Adrenal gland (tissue), 12 donors: Measurements from ENCODE around the gene TSSC4. TPM values are rescaled to one million over a fixed set of nuclear protein-coding genes. Genes with fewer than 3 reads are reported as not detected.

ENCODE experiments used
- DNase-seq, 7 donors: peaks; one replicate each; pipeline ENCODE4 v3.0.0-alpha.2; 2019 to 2020
- H3K27ac ChIP-seq, 5 donors: fragments of 200-600 bp; sonication (generic) in 4 of 5; 1 replicate in 3 of 5; 2 replicates in 2 of 5; pipeline versions ENCODE4 v1.5.1 to v1.8.0; 2016 to 2020; ENCODE audit warnings: mild to moderate bottlenecking in 1 of 5
- H3K27me3 ChIP-seq: fragments of 200-600 bp; 2 replicates; pipeline ENCODE4 v1.8.0; 2021
- H3K36me3 ChIP-seq, 2 donors: fragments of 200-600 bp; replicated peaks in 1 of 2; 1 replicate in 1 of 2; 2 replicates in 1 of 2; pipeline versions ENCODE4 v1.5.1 to v1.8.0; 2018 to 2022
- H3K4me1 ChIP-seq, 2 donors: fragments of 200-600 bp; replicated peaks in 1 of 2; 1 replicate in 1 of 2; 2 replicates in 1 of 2; pipeline versions ENCODE4 v1.5.1 to v1.8.0; 2018 to 2021
- H3K4me3 ChIP-seq, 4 donors: fragments of 200-600 bp; sonication (generic) in 3 of 4; one replicate each; pipeline ENCODE4 v1.5.1; 2016 to 2018
- H3K9me3 ChIP-seq, 3 donors: fragments of 200-600 bp; sonication (generic) in 1 of 3; replicated peaks in 1 of 3; 1 replicate in 2 of 3; 2 replicates in 1 of 3; pipeline versions ENCODE4 v1.5.1 to v1.8.0; 2016 to 2021
- POLR2A ChIP-seq, 2 donors: fragments of 450-650 bp; IDR thresholded peaks; one replicate each; pipeline ENCODE4 v1.6.1; 2017; ENCODE audit warnings: antibody characterized with exemption in 2 of 2, mild to moderate bottlenecking in 2 of 2, moderate library complexity in 1 of 2
- WGBS, 4 donors: extraction: QIAGEN DNeasy Blood & Tissue Kit in 2 of 4; methylation state at CpG; one replicate each; pipeline versions ENCODE4 v1.1.5 to v1.1.7; 2013 to 2017; 5-methylcytosine and 5-hydroxymethylcytosine counted together
- intact Hi-C, 2 donors: fragments of 100-400 bp; cut with DNase I; formaldehyde crosslinking; loops; one replicate each; pipeline versions ENCODE4 v1.14.1 to v1.15.0; 2022 to 2023
- polyA plus RNA-seq, 3 donors: library from polyadenylated mRNA; stranded (reverse); fragments of 200-250 nt in 2 of 3; fragments of 350-450 nt in 1 of 3; fragmentation: Illumina TruSeq in 1 of 3; extraction: RNeasy Lipid Tissue Mini Kit (QIAGEN cat#74804) in 1 of 3; gene quantifications; one replicate each; pipeline ENCODE4 v1.2.3, GENCODE V29; 2013 to 2014
- total RNA-seq, 9 donors: library from RNA; depleted of rRNA in 4 of 9; stranded (reverse); fragments of >200 nt in 4 of 9; fragments of 120-200 nt in 1 of 9; fragmentation: NEBNext Ultra II Directional in 1 of 9; extraction: Animal tissue kit (Norgen Biotek cat#: 25700) in 1 of 9; gene quantifications; one replicate each; pipeline versions ENCODE4 v1.1.0 to v1.2.4, GENCODE V29; 2013 to 2023
- TF ChIP-seq, protein P1 (sequence below), 6 experiments: fragments of 450-650 bp in 4 of 6; fragments of 200-600 bp in 2 of 6; sonication (generic) in 1 of 6; IDR thresholded peaks; 1 replicate in 5 of 6; 2 replicates in 1 of 6; pipeline versions ENCODE4 v1.5.1 to v1.8.0; 2016 to 2021; ENCODE audit warnings: antibody characterized with exemption in 6 of 6, mild to moderate bottlenecking in 2 of 6, moderate library complexity in 1 of 6
- donor health status: healthy with polysubstance abuse.
- donor health status: Bipolar disorder and iron deficiency.
- donor health status: DM: yes; HTN: yes; CAD: no.
- donor health status: DM: no; HTN: no; CAD: no.
- donor health status: DM: no; HTN: no; CAD: no.
- donor health status: DM: yes; HTN: yes; CAD: no.

TSSC4 gene
- total and polyA plus RNA-seq, 12 donors: 3.4 to 94.6 (median 38.1) TPM

DNA sequence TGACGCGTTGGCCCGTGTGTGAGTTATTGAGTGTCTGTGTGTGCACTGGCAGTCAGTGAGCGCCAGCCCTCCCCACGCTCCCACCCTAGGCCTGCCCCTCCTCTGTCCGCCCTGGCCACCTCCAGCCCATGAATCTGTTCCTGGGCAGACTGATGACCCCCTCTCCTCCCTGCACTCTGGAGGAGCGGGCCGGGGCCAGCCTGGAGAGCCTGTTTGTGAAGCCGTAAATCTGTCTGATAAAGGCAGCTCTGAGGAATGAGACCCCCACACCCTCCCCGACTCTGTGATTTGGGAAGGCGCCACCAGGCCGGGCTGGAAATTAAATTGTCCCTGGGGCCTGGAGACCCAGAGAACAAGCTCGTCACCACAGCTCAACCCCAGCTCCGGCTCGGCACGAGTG is 8.6 kb downstream of the TSSC4 start:
- intact Hi-C loops: no loop called here
- Histone ChIP-seq H3K27ac (peak overlapping the region in 1 of 5 donors; percentile 40), H3K4me1 (no peaks in the 10 kb centered on the region), H3K9me3 (no peaks in the 10 kb centered on the region), H3K36me3 (no peaks in the 10 kb centered on the region), H3K4me3 (no peak overlapping the region), H3K27me3 (peaks cover 18% of the 10 kb centered on the region)
- 30 to 63% (median 42%) methylated on average over 2 to 16 of the region's 16 CpGs for WGBS, 4 donors
- no peak for TF ChIP-seq POLR2A (IDR thresholded peaks at IDR 0.05)
- TF ChIP-seq, protein P1, sequence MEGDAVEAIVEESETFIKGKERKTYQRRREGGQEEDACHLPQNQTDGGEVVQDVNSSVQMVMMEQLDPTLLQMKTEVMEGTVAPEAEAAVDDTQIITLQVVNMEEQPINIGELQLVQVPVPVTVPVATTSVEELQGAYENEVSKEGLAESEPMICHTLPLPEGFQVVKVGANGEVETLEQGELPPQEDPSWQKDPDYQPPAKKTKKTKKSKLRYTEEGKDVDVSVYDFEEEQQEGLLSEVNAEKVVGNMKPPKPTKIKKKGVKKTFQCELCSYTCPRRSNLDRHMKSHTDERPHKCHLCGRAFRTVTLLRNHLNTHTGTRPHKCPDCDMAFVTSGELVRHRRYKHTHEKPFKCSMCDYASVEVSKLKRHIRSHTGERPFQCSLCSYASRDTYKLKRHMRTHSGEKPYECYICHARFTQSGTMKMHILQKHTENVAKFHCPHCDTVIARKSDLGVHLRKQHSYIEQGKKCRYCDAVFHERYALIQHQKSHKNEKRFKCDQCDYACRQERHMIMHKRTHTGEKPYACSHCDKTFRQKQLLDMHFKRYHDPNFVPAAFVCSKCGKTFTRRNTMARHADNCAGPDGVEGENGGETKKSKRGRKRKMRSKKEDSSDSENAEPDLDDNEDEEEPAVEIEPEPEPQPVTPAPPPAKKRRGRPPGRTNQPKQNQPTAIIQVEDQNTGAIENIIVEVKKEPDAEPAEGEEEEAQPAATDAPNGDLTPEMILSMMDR (IDR thresholded peaks at IDR 0.05): no peak
- no peak for DNase-seq

DNA sequence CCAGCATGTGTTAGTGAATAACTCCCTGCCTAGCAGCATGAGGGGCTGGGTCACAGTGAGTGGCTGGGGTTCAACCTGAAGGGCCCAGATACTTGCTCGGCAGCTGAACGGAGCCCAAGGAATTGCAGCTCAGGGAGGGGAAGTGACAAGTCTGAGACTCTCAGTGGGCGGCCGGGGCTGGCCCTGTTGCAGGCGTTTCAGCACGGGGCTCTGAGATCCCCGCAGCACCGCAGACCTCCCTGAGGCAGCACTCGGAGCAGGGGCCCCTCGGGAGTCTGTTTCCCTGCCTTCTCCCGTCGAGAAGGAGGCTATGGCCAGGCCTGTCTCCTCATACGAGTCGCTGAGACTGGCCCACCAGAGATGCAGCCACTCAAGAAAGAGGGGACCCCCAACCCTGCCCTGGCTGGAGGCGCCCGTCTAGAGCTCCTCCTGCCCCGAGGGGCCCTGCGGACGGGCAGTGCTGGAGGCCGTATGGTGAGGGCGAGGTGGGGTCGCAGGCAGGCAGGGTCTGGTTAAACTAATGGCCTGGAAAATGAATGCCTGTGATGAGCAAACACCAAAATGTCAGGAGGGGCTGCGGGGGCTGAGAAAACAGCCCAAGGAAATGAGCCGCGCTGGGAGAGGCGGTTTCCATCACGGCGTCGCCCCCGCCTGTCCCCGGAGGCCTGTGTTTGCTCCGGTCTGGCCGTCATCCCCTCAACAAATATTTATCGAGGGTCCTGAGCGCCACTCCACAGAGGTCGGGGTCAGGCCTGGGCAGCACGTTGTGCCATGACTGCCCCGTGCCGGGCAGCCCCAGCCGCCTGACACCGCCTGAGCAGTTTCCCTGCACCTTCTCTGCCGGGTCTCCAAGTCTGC is 9.3 kb downstream of the TSSC4 start:
- no peak for DNase-seq
- Histone ChIP-seq H3K27ac (peak overlapping the region in 1 of 5 donors; percentile 40), H3K9me3 (no peaks in the 10 kb centered on the region), H3K4me3 (no peak overlapping the region), H3K4me1 (no peaks in the 10 kb centered on the region), H3K36me3 (no peaks in the 10 kb centered on the region), H3K27me3 (peaks cover 18% of the 10 kb centered on the region)
- WGBS, 4 donors: 47 to 59% (median 52%) methylated on average over 24 to 42 of the region's 42 CpGs
- TF ChIP-seq, protein P1 (IDR thresholded peaks at IDR 0.05): no peak
- intact Hi-C loops: no loop called here

DNA sequence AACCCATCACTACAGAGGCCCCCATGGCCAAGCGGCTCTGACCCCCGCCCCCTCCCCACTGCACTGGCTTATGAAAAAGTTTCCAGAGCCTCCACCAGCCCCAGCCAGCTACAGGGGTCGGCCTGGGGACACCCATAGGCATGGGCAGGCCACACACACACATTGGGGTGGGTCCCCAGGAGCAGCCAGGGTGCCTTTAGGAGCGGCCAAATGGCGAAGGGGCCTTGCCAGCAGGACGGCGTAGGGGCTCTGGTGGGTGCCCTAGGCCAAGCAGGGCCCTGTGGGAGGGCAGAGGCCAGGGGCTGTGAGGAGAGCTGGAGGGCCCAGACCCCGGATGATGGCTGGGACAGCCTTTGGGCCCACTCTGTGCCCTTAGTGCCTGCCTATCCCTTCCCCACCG is 10.1 kb downstream of the TSSC4 start:
- Histone ChIP-seq H3K36me3 (no peaks in the 10 kb centered on the region), H3K9me3 (no peaks in the 10 kb centered on the region), H3K4me1 (no peaks in the 10 kb centered on the region), H3K4me3 (no peak overlapping the region), H3K27ac (no peak overlapping the region), H3K27me3 (peaks cover 22% of the 10 kb centered on the region)
- WGBS, 4 donors: 70 to 83% (median 73%) methylated on average over 4 to 9 of the region's 9 CpGs
- no peak for DNase-seq
- intact Hi-C loops: no loop called here
- TF ChIP-seq, protein P1 (IDR thresholded peaks at IDR 0.05): no peak
- TF ChIP-seq POLR2A (IDR thresholded peaks at IDR 0.05): no peak

DNA sequence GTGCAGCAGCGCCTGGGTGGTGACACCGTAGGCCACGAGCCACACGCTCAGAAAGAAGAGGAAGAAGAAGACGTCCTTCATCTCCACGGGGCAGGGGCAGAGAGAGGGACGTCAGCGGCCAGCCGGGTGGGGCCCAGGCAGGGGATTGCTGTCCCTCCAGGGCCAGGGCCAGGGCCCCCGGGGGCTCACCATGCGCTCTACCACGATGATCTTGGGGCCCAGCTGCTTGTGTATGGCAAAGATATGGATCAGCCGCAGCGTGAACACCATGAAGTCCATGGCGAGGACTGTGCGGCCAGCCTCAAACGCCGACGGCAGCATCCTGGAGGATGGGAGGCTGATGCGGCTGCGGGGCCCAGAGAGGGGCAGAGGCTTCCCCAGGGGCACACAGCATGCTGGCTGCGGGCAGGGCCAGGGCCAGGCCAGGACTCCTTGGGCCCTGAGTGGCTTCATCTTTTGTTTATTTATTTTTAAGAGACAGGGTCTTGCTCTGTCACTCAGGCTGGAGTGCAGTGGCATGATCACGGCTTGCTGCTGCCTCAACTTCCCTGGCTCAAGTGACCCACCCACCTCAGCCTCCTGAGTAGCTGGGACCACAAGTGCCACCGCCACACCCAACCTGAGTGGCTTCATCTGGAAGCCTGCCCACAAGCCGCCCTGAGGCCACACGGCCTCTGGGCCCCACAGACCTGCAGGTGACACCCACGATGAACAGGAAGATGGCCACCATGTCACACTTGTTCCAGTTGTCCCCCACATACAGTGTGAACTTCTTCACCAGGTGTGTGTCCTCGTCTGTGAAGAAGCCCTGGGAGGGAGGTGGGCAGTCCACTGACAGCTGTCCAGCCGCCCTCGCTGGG is 11.1 kb downstream of the TSSC4 start:
- DNase-seq: no peak
- H3K27me3 ChIP-seq: peaks cover 25% of the 10 kb centered on the region
- H3K9me3 ChIP-seq: no peaks in the 10 kb centered on the region
- TF ChIP-seq, protein P1 (IDR thresholded peaks at IDR 0.05): no peak
- no peak for TF ChIP-seq POLR2A (IDR thresholded peaks at IDR 0.05)
- no peak overlapping the region for H3K27ac ChIP-seq
- intact Hi-C loops: no loop called here
- WGBS, 4 donors: 61 to 76% (median 69%) methylated on average over 15 to 30 of the region's 30 CpGs
- no peaks in the 10 kb centered on the region for H3K4me1 ChIP-seq
- H3K4me3 ChIP-seq: no peak overlapping the region
- no peaks in the 10 kb centered on the region for H3K36me3 ChIP-seq
